ENCODE results near the gene CCNH.

CCNH gene

DNA sequence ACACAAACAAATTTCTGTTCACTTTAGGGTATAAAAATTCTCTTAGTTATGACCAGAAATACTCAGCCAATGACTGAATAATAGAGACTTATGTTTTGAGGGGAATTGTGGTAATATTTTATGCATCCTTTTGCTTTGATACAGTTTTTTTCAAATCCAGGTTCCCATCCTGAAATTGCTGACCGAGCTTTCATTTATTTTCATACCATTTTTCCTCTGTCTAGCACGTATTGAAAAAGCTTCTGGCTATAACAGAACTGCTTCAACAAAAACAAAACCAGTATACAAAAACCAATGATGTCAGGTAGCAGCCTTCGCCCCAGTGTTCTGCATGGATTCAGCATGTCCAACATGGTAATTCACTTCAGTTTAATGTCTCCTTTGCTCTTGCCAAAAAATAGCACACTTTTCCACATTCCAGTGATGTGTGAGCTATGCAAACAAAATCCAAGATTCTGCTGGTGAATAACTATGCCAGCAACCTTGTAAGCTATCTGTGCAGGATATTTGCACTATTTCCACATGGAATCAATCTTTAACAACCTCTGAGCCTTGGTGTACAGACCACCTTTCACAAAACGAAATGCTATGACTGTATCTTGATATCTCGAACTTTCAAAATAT lies 22.0 kb downstream of the CCNH start:
- no peak for DNase-seq (ENCODE audit: low read depth)
- no peak overlapping the region for H3K4me3 ChIP-seq (ENCODE audit: low read depth, low read length)
- TF ChIP-seq, protein P1, sequence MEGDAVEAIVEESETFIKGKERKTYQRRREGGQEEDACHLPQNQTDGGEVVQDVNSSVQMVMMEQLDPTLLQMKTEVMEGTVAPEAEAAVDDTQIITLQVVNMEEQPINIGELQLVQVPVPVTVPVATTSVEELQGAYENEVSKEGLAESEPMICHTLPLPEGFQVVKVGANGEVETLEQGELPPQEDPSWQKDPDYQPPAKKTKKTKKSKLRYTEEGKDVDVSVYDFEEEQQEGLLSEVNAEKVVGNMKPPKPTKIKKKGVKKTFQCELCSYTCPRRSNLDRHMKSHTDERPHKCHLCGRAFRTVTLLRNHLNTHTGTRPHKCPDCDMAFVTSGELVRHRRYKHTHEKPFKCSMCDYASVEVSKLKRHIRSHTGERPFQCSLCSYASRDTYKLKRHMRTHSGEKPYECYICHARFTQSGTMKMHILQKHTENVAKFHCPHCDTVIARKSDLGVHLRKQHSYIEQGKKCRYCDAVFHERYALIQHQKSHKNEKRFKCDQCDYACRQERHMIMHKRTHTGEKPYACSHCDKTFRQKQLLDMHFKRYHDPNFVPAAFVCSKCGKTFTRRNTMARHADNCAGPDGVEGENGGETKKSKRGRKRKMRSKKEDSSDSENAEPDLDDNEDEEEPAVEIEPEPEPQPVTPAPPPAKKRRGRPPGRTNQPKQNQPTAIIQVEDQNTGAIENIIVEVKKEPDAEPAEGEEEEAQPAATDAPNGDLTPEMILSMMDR (IDR thresholded peaks at IDR 0.05; ENCODE audit: low read depth, low read length), result no peak
- TF ChIP-seq POLR2A (IDR thresholded peaks at IDR 0.05; ENCODE audit: extremely low read depth, insufficient read length), result no peak
- TF ChIP-seq, protein P2, sequence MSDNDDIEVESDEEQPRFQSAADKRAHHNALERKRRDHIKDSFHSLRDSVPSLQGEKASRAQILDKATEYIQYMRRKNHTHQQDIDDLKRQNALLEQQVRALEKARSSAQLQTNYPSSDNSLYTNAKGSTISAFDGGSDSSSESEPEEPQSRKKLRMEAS (IDR thresholded peaks at IDR 0.05; ENCODE audit: low read depth, low read length), result no peak
- no peak for TF ChIP-seq MYC (IDR thresholded peaks at IDR 0.05; ENCODE audit: low read depth, low read length)

DNA sequence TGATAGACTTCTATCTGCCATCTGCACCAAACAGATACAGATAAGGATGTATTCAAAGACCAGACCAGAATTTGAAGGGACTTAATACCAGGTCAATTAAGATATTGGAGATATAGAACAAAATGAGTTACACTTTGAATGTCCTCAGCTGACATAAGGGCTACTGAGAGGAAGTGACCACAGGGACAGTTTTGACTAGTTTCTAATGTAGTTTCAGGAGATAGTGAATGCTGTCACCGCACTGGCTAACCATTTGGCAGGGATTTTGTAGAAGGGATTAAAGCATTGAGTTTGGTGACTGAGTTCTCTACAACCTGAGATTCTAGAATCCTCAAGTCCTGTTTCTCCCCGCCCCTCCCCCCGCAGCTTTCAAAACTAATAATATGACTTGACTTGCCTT lies 22.7 kb downstream of the CCNH start:
- H3K4me3 ChIP-seq (ENCODE audit: low read depth, low read length), result no peak overlapping the region
- TF ChIP-seq POLR2A (IDR thresholded peaks at IDR 0.05; ENCODE audit: extremely low read depth, insufficient read length) (no peak), MYC (IDR thresholded peaks at IDR 0.05; ENCODE audit: low read depth, low read length) (no peak)
- TF ChIP-seq, protein P2 (IDR thresholded peaks at IDR 0.05; ENCODE audit: low read depth, low read length), result no peak
- TF ChIP-seq, protein P1 (IDR thresholded peaks at IDR 0.05; ENCODE audit: low read depth, low read length), result no peak
- DNase-seq (ENCODE audit: low read depth), result no peak

DNA sequence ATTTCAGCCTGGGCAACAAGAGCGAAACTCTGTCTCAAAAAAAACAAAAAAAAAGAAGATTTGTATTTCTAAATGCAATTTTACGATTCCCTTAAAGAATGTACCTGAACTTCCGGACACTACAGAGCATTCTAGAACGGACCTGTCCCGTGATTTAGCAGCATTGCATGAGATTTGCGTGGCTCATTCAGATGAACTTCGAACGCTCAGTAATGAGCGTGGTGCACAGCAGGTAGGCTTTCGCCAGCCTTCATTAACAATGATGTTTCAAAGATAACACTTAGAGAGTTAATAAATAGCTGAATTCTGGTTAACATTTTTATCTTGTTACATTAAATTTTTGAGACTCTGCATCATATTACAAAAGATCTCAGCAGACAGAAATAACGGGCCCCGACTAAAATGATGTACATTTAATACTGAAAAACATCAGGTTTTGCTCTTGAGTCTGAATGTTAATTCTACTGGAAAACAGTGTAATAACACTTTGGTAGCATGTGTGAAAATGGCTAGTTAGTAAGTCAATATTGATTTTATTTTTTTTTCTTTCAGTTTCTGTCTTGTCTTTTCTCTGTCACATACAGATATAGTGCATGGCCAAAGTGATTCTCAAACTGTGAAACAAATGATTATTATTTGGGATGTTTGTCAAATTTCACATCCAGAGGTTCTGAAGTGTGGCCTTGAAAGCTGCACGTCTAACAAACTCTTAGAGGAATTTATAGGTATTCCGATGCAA lies 23.3 kb downstream of the CCNH start:
- DNase-seq (ENCODE audit: low read depth), result no peak
- no peak overlapping the region for H3K4me3 ChIP-seq (ENCODE audit: low read depth, low read length)
- TF ChIP-seq POLR2A (IDR thresholded peaks at IDR 0.05; ENCODE audit: extremely low read depth, insufficient read length) (no peak), MYC (IDR thresholded peaks at IDR 0.05; ENCODE audit: low read depth, low read length) (no peak)
- TF ChIP-seq, protein P2 (IDR thresholded peaks at IDR 0.05; ENCODE audit: low read depth, low read length), result no peak
- TF ChIP-seq, protein P1 (IDR thresholded peaks at IDR 0.05; ENCODE audit: low read depth, low read length), result no peak

DNA sequence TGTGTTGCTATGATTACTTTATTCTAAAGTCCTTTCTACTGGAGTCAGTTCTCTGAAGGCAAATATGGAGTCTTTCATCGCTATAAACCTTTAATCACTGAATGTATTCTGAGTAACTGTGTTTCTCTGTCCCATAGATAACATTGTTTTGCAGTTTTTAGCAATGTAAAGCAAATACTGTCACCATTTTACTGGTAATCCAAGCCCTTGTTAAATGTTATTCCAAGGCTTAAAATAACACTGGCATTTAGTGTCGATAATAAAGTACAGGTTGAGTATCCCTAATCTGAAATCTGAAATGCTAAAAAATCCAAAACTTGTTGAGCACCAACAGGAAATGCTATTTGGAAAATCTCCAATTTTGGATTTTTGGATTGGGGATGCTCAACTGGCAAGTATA lies 24.6 kb downstream of the CCNH start:
- H3K4me3 ChIP-seq (ENCODE audit: low read depth, low read length), result no peak overlapping the region
- DNase-seq (ENCODE audit: low read depth), result no peak
- TF ChIP-seq MYC (IDR thresholded peaks at IDR 0.05; ENCODE audit: low read depth, low read length), result no peak
- TF ChIP-seq, protein P1 (IDR thresholded peaks at IDR 0.05; ENCODE audit: low read depth, low read length), result no peak
- TF ChIP-seq POLR2A (IDR thresholded peaks at IDR 0.05; ENCODE audit: extremely low read depth, insufficient read length), result no peak
- TF ChIP-seq, protein P2 (IDR thresholded peaks at IDR 0.05; ENCODE audit: low read depth, low read length), result no peak

DNA sequence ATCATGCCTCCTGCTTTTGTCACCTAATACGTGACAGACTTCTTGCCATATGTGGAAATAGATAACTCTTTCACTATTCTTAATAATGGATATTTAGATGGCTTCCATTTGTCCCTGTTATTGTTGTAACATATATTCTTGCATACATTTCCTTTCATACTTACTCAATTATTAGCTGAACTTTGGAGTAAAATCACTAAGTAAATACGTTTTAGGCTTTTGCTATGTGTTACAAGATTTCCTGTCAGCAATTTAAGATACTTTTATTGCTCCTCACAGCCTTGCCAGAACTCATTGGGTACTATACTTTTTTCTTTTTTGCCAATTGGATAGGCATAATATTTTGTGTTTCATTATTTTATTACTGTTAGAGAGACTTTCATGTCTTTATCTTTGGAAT lies 26.9 kb downstream of the CCNH start:
- no peak for TF ChIP-seq MYC (IDR thresholded peaks at IDR 0.05; ENCODE audit: low read depth, low read length)
- TF ChIP-seq, protein P2 (IDR thresholded peaks at IDR 0.05; ENCODE audit: low read depth, low read length), result no peak
- DNase-seq (ENCODE audit: low read depth), result no peak
- H3K4me3 ChIP-seq (ENCODE audit: low read depth, low read length), result no peak overlapping the region

DNA sequence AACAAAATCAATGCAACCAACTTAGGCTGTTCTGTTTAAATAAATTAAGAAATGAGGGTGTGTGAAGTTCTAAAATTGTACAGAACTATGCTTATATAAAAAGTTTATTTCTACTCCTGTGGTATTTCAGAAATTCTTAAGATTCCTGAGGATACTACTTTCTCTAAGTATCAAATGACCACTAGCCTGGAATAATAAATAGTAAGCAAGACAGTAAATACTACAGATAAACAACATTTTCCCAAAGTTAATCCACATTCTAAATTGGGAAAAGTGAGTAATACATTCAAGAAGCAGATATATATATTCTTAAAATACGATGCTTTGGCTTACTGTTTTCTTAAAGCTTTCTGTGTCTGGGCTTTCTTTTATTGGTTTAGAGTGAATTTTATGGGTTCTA lies 29.5 kb downstream of the CCNH start:
- DNase-seq (ENCODE audit: low read depth), result no peak
- no peak overlapping the region for H3K4me3 ChIP-seq (ENCODE audit: low read depth, low read length)
- TF ChIP-seq, protein P1 (IDR thresholded peaks at IDR 0.05; ENCODE audit: low read depth, low read length), result no peak
- no peak for TF ChIP-seq MYC (IDR thresholded peaks at IDR 0.05; ENCODE audit: low read depth, low read length)
- TF ChIP-seq, protein P2 (IDR thresholded peaks at IDR 0.05; ENCODE audit: low read depth, low read length), result no peak
- no peak for TF ChIP-seq POLR2A (IDR thresholded peaks at IDR 0.05; ENCODE audit: extremely low read depth, insufficient read length)
